Heart left ventricle (tissue), 13 donors: Measurements from ENCODE around the gene MFSD1.

Experiments
- CTCF ChIP-seq, 12 donors: fragments of 200-600 bp; sonication (generic) in 4 of 12; IDR thresholded peaks; one replicate each; pipeline versions ENCODE4 v1.5.0 to v1.8.0; 2018 to 2022; ENCODE audit warnings: antibody characterized with exemption in 12 of 12, mild to moderate bottlenecking in 5 of 12
- POLR2A ChIP-seq, 2 donors: fragments of 450-650 bp; IDR thresholded peaks; one replicate each; pipeline ENCODE4 v1.6.1; 2017; ENCODE audit warnings: antibody characterized with exemption in 2 of 2, mild to moderate bottlenecking in 2 of 2, moderate library complexity in 2 of 2
- donor health status: ischemic (EF 13 %, LVEDD 7.1; RV severe dilation, severe dysfunction).
- donor health status: DM: no; HTN: yes; CAD: no.
- donor health status: DM: no; HTN: no; CAD: no.
- donor health status: ischemic (EF 25% LVEDD 6.9; RV normal size, moderate dysfunction).
- donor health status: ischemic (EF 25% LVEDD 5.7; RV mildly dilated, moderate dysfunction).
- donor health status: ischemic (EF 35%, LVEDD 5.7; RV mildly dilated, moderate dysfunction).
- donor health status: nonischemic (EF 11% LVEDD 7.7; RV severe dilation, severe dysfunction).
- donor health status: DM: yes; HTN: yes; CAD: no.
- donor health status: PGD.
- donor health status: ischemic (EF 29% LVEDD 5.4; RV normal size, mild dysfunction).
- donor health status: nonischemic (EF 23%, LVEDD 6.1; RV moderate dilation, normal function).

GRCh38 chr3:158761350-158761749, 40.5 kb upstream of the MFSD1 start:
- TF ChIP-seq CTCF (IDR thresholded peaks at IDR 0.05) (no peak), POLR2A (IDR thresholded peaks at IDR 0.05) (no peak)
